HG02763 (cell line): Measurements from ENCODE around the gene COX11.

Experiments
- ATAC-seq: cut with Tn5 transposase; IDR thresholded peaks from one replicate; pipeline ENCODE4 v1.9.1; 2021; ENCODE audit warnings: mild to moderate bottlenecking, moderate library complexity; ENCODE audit not compliant: unreplicated experiment

COX11 gene

DNA sequence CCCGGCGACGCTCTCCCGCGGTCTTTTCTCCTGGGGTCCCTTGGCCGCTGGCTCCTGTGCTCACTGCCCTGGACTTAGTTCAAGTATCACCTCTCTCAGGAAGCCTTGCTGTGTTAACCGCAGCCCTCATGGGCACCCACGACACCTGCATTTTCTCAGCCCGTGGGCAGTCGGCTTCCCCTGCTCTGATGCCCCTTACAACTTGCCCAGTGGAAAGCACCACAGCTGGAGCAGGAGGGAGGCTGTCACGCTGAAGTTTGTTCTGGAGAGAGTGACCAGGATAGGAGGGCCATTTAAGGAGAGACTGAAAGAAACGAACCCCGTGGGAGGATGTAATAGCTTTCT lies 506 bp upstream of the COX11 start:
- ATAC-seq = peak; percentile 30

DNA sequence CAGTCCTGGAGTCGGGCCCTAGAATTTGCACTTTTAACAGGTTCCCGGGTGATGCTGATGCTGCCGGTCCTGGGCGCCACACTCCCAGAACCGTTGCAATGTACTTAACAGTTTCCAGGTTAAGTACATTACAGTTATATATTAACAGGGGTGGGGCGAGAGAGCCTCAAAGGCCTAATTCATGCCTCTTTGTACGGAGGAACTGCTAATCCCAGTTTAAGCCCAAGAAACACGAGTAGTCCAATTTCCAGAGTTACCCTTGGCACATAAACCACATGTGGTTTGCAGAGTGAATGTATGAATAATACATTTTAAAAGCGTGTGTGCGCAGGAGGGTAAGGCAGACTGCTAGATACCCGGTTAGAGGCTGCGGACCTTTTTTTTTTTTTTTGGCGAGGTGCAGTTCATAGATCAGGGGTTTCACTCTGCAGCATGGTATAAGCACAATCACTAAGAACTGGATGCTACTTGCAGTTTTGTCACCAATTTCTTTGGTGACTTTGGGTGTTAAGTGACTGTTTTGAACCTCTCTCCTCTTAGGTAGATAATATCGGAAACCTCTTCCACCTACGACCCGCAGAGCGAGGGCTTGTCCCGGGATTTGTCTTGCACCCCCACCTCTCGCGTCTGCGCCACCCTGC lies 713 bp downstream of the COX11 start:
- peak; percentile 9 for ATAC-seq

DNA sequence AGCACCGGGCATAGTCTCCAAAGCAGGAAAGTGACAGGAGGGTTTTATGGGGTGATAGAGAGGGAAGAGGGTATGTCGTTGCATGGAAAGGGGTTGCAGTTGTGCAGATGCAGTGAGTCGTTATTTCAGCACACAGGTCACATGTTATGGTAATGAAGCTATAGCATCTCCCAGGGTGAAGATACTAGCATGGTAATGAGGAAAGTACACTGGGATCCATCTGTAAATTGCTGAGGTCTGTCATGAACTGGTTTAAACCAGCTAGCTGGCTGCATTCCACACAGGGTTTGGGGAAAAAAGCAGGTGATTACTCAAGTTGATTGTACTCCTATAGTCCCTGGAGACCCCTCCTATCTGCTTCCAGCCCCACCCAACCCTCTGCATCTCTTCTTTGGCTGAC lies 11.7 kb downstream of the COX11 start:
- ATAC-seq = no peak

DNA sequence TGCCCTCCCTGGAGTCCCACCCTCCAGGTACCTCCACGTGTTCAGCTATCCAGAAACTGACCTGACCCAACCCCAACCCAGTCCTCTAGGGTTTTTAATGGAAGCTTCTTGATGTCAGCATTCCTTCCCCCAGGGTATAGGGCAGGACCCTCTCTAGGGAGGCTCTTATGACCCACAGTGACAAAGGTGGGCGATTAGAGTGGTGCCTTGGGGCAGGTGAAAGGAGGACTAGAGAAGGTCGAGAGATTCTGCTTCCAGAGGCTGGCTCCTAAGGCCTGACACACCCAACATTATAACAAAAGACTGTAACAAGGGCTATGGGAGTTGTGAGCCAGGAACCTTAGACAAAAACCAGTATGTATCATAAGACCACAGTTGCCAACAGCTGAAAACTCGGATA lies 17.2 kb downstream of the COX11 start:
- ATAC-seq = no peak

DNA sequence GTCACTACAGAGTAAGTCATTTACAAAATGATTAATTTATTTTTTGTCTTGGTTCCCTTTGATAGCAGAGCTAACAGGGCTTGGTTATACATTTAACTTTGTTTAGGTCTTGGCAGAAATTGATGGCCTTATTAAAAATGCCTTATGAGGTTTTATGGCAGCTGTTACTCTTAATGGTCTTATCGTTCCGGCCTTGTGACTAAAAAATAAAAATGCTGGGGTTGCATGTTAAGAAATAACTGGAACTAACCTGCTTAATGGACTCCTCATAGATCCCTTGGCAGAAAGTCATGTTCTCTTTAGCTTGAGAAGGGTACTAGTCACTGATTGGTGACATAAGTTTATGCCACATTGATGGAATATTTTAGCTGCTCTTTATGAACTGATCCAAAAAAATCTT lies 18.3 kb downstream of the COX11 start:
- no peak for ATAC-seq

DNA sequence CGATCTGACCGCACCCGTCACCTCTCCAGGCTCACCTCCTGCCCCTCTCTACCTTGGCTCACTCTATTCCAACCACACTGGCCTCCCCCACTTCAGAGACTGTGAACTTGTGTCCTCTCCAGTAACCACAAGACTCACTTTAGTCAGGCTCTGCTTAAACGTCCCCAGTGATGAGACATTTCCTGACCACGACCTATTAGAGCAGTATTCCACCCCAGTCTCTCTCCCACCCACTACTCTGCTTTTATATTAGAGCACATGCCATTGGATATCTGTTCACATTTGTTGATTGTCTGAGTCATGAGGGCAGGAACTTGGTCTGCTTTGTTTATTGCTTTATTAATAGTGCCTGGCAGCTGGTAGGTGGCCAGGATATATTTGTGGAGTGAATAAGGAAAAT lies 20.1 kb downstream of the COX11 start:
- no peak for ATAC-seq

DNA sequence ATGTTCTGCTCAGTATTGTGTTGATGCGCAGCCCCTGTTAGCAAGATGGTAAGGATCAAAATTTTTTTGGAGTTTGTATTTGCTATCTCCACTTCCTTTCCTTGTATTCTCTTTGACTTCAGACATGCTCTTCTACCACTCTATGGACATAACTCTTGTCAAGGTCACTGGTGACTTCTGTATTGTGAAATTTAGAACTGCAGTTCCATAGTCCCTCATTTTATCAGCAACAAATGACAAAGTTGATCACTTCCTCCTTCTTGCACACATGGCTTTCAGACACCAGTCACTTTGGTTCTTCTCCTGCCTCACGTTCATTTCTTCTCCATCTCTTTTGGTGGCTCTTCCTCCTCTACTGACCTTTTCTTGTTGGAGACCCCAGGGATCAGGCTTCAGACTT lies 21.1 kb downstream of the COX11 start:
- ATAC-seq = no peak

DNA sequence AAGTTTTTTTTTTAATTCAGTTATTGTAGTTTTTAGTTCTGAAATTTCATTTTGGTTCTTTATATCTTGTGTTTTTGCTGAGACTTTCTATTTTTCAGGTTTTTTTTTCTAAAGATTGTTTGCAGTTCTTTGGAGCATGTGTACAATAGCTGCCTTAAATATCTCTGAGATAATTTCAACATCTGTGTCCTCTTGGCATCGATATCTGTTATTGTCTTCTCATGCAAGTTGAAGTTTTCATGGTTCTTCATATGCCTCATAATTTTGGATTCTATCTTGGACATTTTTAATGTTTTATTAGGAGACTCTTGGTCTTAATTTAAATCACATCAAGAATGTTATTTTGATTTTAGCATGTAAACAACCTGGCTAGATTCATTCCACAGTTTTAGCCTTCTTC lies 22.8 kb downstream of the COX11 start:
- no peak for ATAC-seq

DNA sequence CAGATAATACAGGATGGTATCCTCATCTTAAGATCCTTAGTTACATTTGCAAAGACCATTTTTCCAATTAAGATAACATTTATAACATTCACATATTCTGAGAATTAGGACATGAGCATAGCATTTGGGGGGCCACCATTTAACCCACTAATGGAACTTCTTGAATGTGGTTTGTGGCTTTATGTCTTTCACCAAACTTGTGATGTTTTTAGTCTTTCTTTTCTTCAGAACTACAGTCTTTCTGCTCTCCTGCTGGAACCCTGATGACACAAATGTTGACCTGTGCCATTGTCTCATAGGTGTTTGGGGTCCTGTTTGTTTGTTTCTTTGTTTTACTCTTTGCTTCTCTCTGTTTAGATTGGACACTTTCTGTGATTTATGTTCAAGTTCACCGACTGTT lies 23.2 kb downstream of the COX11 start:
- no peak for ATAC-seq

DNA sequence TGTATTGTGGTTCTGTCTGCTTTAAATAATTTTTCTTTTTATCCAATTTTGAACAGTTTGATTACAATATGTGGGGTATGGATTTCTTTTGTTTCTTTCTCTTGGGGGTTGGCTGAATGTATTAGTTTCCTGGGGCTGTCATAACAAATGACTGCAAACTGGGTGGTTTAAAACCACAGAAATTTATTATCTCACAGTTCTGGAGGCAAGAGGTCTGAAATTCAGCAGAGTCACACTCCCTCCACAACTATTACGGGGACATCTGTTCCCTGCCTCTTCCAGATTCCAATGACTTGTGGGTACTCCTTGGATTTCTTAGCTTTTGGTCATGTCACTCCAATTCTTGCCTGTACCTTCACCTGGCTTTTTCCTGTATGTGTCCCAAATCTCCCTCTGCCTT lies 23.7 kb downstream of the COX11 start:
- ATAC-seq = no peak

DNA sequence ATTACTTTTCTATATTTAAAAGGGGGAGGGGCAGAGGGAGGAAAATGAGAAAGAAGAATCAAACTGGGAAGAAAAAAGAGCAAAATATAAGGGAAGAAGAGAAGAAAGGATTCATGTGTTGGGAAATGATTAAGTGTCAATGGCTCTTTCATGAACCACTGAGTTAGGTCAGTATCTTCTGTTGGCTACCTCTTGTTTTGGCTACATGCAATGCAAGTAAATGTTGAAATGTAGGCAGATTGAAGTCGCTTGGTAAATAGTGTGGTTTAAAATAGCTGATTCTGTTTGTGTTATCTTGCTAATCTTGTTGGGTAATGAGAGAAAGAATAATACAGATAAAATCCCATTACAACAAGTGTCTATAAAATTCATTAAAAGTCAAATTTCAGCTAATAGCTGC lies 27.2 kb downstream of the COX11 start:
- no peak for ATAC-seq

DNA sequence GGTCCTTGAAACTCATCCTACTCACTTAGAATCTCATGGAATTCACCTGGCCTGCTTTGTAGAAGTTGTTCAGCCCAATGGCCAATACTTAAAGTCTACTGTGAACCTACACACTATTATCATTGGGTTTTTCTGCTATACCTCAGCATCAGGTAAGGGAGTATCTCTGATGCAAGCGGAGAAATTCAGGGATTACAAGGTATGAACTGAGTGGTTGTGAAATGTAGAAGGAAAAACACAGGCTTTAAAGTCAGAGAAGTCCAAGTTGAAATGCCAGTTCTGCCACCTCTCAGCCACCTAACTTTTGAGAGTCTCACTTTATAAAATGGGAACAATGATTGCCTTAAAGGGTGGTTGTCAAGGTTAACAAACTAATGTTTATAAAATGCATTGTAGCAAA lies 31.0 kb downstream of the COX11 start:
- ATAC-seq = no peak

DNA sequence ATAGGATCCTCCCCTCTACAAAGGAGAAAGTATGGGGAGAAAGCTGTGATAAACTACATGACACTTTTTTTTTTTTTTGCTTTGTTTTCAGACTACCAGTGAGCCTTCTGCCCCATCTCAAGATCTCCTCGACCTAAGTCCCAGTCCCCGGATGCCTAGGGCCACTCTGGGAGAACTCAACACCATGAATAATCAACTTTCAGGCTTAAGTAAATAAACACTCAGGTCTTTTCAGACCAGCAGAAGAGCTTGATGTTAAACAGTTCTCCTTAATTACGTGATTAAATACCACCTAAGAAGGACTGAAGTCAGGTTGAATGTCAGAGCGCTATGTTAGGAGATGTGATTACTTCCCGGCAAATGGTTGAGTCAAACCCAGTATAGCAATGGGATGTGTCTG lies 31.4 kb downstream of the COX11 start:
- ATAC-seq = no peak

DNA sequence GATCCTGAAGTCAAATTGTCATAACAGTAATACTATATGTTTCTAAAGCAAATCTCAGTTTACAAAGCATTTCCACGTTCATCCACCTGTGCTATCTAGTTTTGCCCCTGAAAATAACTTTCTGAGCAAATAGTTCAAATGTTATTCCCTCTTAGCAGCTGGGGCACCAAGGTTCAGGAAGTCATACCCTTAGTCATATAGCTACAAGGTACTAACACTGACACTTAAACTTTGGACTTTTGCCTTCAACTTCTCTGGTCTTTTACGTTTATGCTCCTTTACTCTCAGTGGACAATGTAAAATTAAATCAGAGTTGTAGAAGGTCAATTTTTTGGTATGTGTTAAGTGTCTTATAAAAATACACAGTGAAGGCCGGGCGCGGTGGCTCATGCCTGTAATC lies 33.0 kb downstream of the COX11 start:
- no peak for ATAC-seq

DNA sequence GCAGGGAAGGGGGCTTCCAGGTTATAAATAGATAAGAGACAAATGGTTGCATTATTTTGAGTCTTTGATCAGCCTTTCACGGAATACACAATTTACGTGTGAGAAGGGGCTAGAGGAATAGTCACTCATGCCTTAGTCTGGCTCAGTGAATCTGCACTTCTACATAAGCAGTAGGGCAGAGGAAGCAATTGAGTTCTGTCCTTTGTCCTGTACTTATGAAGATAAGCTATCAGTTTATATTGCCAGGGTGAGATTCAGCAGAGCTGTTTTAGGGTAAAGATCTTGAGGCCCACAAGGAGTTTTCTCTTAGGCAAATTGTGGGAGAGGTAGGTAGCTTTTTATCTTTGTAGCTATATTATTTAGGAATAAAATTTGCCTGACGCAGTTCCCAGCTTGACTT lies 34.5 kb downstream of the COX11 start:
- no peak for ATAC-seq

DNA sequence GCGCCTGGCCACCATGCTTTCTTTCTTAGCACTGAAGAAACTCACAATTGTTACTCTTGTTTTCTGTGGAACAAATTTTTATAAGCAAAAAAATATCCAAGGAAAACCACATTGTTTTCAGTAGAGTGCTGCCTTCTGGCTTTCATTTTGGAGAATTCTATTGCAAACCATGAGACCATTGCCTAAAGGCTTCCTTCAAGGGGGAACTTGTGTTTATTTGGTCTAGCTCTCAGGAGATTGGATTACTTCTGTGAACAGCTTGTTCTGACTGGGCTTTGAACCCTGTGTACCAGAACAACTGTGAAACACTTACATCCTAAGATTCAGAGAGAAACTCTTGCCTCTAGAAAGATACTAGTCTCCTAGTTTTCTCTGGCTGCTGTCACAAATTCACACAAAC lies 35.7 kb downstream of the COX11 start:
- ATAC-seq = no peak

DNA sequence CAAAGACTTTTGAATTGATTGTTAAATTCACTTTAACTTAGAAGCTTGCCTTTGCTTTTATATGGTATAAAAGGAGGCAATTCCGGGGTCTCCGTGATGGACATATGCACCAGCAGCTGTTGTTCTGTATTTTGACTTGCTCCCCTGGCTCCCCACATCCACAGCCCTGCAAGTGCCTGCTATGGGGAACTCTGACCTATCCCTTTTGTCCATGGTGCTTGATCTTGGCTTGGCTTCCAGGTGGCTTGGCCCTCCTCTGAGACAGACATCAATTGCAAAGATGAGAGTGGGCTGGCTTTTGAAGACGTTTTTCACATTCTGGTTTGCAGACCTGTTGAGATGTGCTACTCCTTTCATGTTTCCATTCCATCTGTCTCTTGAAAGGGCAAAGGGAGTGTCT lies 40.9 kb downstream of the COX11 start:
- ATAC-seq = no peak

DNA sequence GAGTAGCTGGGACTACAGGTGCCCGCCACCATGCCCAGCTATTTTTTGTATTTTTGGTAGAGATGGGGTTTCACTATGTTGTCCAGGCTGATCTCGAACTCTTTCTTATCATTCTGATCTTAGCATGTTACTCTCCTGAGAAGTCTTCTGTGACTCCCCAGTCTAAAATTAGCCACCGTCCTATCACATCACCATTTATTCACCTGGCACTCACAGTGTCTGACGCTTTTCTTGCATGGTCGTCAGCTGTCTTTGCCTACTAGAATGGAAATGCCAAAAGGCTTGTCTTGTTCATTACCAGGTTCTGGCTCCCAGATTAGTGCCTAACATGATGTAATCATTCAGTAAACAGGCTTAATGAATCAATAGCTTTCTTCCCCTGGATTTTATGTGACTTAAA lies 44.0 kb downstream of the COX11 start:
- no peak for ATAC-seq

DNA sequence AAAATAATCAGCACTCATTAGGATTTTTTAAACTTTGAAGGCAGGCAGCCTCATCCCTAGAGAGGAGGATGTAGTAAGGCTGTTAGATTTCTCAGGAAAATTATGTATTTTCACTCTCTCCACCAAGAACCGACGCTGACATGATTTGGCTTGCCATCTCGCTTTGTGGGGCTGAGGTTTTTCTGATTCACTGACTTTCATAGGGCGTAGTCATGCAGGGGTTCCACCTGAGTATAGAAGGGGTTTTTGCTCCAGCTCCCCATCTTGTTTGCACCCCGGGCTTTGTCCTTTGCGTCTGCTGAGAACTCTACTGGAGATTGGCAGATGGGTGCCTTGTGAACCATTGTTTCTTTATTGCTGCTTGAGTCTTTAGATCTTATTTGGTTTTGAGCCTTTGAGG lies 47.6 kb downstream of the COX11 start:
- no peak for ATAC-seq

DNA sequence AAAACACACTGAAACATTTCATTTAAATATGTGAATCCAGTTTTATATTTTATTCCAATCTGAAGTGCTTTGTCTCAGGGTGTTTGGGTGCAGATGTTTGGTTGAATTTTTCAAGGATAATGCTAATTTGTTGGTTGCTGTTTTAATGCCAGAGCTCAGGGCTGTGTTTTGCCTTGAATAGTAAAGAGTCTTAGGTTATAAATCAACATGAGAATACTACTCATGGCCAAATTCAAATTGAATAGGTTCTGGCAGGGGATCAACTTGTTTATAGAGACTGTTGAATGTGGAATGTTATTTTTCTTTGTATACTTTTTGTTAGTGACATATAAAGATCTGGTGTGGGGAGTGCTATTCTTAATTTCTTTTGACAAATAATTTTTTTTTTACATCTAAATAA lies 49.0 kb downstream of the COX11 start:
- no peak for ATAC-seq

DNA sequence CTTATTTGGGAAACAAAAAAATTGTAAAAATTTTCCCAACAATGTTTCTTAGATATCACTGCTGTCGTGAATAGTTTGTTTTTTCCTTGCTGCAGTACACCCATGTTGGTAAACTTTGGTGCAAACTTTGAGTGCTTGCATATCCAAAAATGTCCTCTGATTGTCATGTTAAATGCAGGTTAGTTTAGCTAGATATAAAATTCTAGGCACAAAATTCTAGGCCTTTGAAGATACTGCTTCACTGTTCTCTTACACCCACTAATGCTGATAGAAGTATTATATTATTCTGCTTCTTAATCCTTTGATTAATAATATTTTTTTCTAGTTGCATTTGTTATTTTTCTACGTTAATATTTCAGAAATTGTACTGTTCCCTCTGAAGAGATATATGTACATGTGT lies 51.7 kb downstream of the COX11 start:
- no peak for ATAC-seq
